HFF-Myc (cell line): ENCODE data around the gene BFSP1.

Experiments used
- DNase-seq: peaks from one replicate; pipeline ENCODE4 v3.0.0-alpha.2; 2011; ENCODE audit warnings: low read depth; ENCODE audit errors: extremely low read depth
- H3K4me3 ChIP-seq: replicated peaks from 2 replicates; pipeline ENCODE4 v1.5.1; 2011; ENCODE audit warnings: low read depth, mild to moderate bottlenecking, control low read depth, low read length
- CTCF ChIP-seq: IDR thresholded peaks from 2 replicates; pipeline ENCODE4 v1.5.1; 2012; ENCODE audit warnings: mild to moderate bottlenecking, low read depth, low read length, control low read depth; ENCODE audit errors: missing control alignments

The BFSP1 gene

DNA sequence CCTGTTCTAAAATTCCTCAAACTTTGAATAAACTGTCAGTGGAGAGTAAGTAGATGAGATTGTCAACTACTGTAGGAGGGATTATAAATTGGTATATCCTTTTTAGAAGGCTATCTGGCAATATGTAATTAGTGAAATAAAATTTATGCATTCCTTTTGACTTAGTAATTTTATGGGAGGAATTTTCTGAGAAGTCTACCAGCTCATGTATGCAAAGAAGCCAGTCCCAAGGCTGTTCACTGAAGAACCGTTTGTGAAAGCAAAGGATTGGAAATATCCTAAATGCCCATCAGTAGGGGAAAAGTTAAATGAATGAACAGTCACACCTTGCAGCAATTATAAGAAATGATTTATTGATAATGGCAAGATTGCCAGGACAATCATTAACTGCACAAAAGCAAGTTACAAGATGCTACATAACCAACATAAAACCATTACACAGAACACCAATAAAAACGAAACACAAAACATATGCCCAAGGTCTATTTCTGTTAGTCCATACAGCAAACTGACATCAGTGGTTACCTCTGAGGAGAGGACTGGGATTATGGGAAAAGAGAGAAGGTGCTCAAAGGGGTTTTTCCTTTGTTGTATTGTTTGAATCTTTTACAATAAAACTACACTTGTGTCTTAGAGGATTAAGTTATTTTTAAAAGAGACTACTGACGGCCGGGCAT, 34.1 kb upstream of the BFSP1 start:
- no peak for TF ChIP-seq CTCF
- DNase-seq, result no peak
- H3K4me3 ChIP-seq, result no peak overlapping the region

DNA sequence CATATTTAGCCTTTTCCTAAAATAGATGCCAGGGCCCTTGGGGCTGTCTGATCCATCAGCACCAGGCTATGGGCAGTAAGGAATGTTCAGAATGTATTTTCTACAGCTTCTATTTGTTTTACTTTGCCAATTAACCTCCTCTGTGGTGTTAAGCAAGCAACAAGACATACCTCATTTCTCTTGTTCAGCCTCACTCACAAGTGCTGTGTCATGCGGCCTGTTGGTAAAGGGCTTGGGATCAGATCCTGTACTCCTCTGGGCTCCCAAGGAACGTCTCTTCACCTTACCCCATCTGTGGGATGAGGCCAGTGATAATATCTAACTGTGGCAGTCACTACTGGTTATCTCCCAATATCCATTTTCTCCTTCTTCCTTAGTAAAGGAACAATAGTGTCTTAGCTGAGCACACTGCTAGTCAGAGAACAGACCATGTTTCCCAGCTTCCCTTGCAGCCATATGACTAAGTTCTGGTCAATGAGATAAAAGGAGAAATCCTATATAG, 31.7 kb upstream of the BFSP1 start:
- H3K4me3 ChIP-seq, result no peak overlapping the region
- TF ChIP-seq CTCF, result no peak
- DNase-seq, result no peak

DNA sequence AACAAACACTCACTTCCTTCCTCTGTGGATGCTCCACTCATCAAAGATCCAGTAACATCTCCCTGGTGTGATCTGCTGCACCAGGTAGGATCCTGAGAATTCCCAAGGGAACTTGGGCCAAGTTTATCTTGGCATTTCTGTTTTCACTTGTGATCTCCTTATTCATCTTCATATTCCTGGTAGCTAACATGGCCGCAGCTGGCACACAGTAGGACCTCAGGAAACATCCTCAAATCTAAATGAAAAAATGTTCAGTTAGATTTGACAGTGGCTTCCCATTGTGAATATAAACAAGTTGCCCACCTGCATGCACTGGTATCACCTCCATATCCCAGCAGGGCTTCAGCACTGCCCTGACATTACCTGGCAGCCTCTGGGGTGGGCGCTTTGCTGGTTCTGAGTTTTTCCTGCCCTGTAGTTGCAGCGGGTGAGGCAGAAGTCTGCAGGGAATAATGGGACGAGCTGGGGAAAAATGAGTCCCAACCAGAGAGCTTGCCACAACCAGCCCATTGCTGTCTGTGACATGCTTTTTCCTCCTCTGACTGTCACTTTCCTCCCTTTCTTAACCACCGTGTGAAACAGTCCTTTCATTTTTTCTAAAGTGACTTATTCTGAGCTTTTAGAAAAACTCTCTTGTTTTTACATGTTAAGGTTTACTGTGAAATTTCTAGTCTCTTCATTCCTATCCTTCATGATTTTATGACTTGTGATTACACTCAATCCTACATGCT, 29.3 kb upstream of the BFSP1 start:
- DNase-seq, result no peak
- no peak overlapping the region for H3K4me3 ChIP-seq
- TF ChIP-seq CTCF, result no peak

GRCh38 chr20:17559338-17559737, 28.2 kb upstream of the BFSP1 start:
- no peak overlapping the region for H3K4me3 ChIP-seq
- no peak for TF ChIP-seq CTCF
- no peak for DNase-seq

DNA sequence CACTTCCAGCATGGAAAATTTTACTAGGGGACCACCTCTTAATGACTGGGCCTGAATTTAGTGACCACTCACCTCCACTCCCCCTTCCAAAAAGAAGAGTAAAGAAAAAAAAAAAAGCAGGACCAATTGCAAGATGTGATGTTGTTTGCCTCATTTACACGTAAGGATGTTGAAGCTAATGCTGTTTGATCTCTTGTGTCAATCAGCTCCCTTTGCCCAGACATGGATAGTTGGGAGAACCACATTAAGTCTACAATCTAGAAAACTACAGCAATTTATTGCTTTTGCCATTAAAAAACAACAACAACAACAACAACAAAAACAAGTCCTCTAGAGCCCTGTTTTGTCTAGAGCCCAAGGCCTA, 27.7 kb upstream of the BFSP1 start:
- peak overlapping the region; percentile 49; the same call in 1 of the 2 replicates for H3K4me3 ChIP-seq
- no peak for DNase-seq
- TF ChIP-seq CTCF, result no peak

GRCh38 chr20:17558154-17558940, 27.2 kb upstream of the BFSP1 start:
- TF ChIP-seq CTCF, result no peak
- H3K4me3 ChIP-seq, result peak overlapping the region; percentile 49
- DNase-seq, result peak; percentile 80
